ENCODE data around the gene SAA4.
"Not testable (repeated sequence)": the region's sequence is repeated elsewhere in the genome, so short reads cannot be mapped to it uniquely, and the experiment has no call there.

Gene SAA4

GRCh38 chr11:18196532-18196931 is 40.1 kb downstream of the SAA4 start:
- no peak overlapping the region for H3K27ac ChIP-seq (ENCODE audit: low read length)
- H3K4me3 ChIP-seq (ENCODE audit: low read depth in 1 of 2, low read length in 2 of 2): no peak overlapping the region
- no peaks in the 10 kb centered on the region for H3K79me2 ChIP-seq (ENCODE audit: insufficient read depth, low read length)
- ATAC-seq (ENCODE audit: insufficient read depth, low read depth) (no peak), DNase-seq (no peak)
- TF ChIP-seq EZH2 (IDR thresholded peaks at IDR 0.05; ENCODE audit: borderline replicate concordance, low read depth, low read length, severe bottlenecking) (no peak), CTCF (IDR thresholded peaks at IDR 0.05; ENCODE audit: borderline replicate concordance, extremely low read depth, low read length, poor library complexity, severe bottlenecking) (no peak)
- no peaks in the 10 kb centered on the region for H3K9me3 ChIP-seq (ENCODE audit: insufficient read depth, low read length, severe bottlenecking)
- H3K4me1 ChIP-seq (ENCODE audit: insufficient read depth, low read length): no peaks in the 10 kb centered on the region
- no peaks in the 10 kb centered on the region for H3K36me3 ChIP-seq (ENCODE audit: insufficient read depth, low read length)
- no peak overlapping the region for H3K4me2 ChIP-seq (ENCODE audit: insufficient read depth, low read length)
- H3K27me3 ChIP-seq (ENCODE audit: insufficient read depth, low read length, poor library complexity): peaks cover 14% of the 10 kb centered on the region
- H4K20me1 ChIP-seq (ENCODE audit: insufficient read depth, low read length): no peaks in the 10 kb centered on the region
- H2AFZ ChIP-seq (ENCODE audit: low read depth, low read length): no peak overlapping the region
- H3K9ac ChIP-seq (ENCODE audit: low read depth, low read length): no peak overlapping the region

GRCh38 chr11:18193010-18193409 is 43.6 kb downstream of the SAA4 start:
- H3K9ac ChIP-seq (ENCODE audit: low read depth, low read length): no peak overlapping the region
- ATAC-seq (ENCODE audit: insufficient read depth, low read depth): no peak
- H3K79me2 ChIP-seq (ENCODE audit: insufficient read depth, low read length): no peaks in the 10 kb centered on the region
- H3K27ac ChIP-seq (ENCODE audit: low read length): no peak overlapping the region
- TF ChIP-seq EZH2 (IDR thresholded peaks at IDR 0.05; ENCODE audit: borderline replicate concordance, low read depth, low read length, severe bottlenecking): no peak
- no peak for TF ChIP-seq CTCF (IDR thresholded peaks at IDR 0.05; ENCODE audit: borderline replicate concordance, extremely low read depth, low read length, poor library complexity, severe bottlenecking)
- no peaks in the 10 kb centered on the region for H3K4me1 ChIP-seq (ENCODE audit: insufficient read depth, low read length)
- no peaks in the 10 kb centered on the region for H3K36me3 ChIP-seq (ENCODE audit: insufficient read depth, low read length)
- no peaks in the 10 kb centered on the region for H4K20me1 ChIP-seq (ENCODE audit: insufficient read depth, low read length)
- no peak overlapping the region for H3K4me3 ChIP-seq (ENCODE audit: low read depth in 1 of 2, low read length in 2 of 2)
- H3K9me3 ChIP-seq (ENCODE audit: insufficient read depth, low read length, severe bottlenecking): no peaks in the 10 kb centered on the region
- peaks cover 11% of the 10 kb centered on the region for H3K27me3 ChIP-seq (ENCODE audit: insufficient read depth, low read length, poor library complexity)
- H3K4me2 ChIP-seq (ENCODE audit: insufficient read depth, low read length): no peak overlapping the region
- no peak for DNase-seq
- no peak overlapping the region for H2AFZ ChIP-seq (ENCODE audit: low read depth, low read length)

- no peaks in the 10 kb centered on the region for H3K9me3 ChIP-seq (ENCODE audit: insufficient read depth, low read length, severe bottlenecking)
- H3K27ac ChIP-seq (ENCODE audit: low read length): no peak overlapping the region
- TF ChIP-seq EZH2 (IDR thresholded peaks at IDR 0.05; ENCODE audit: borderline replicate concordance, low read depth, low read length, severe bottlenecking): no peak
- TF ChIP-seq CTCF (IDR thresholded peaks at IDR 0.05; ENCODE audit: borderline replicate concordance, extremely low read depth, low read length, poor library complexity, severe bottlenecking): no peak
- H3K36me3 ChIP-seq (ENCODE audit: insufficient read depth, low read length): no peaks in the 10 kb centered on the region
- H3K4me3 ChIP-seq (ENCODE audit: low read depth in 1 of 2, low read length in 2 of 2): no peak overlapping the region
- no peaks in the 10 kb centered on the region for H3K4me1 ChIP-seq (ENCODE audit: insufficient read depth, low read length)
- no peak overlapping the region for H3K4me2 ChIP-seq (ENCODE audit: insufficient read depth, low read length)
- H3K9ac ChIP-seq (ENCODE audit: low read depth, low read length): no peak overlapping the region
- no peaks in the 10 kb centered on the region for H3K79me2 ChIP-seq (ENCODE audit: insufficient read depth, low read length)
- DNase-seq (no peak), ATAC-seq (ENCODE audit: insufficient read depth, low read depth) (no peak)
- H3K27me3 ChIP-seq (ENCODE audit: insufficient read depth, low read length, poor library complexity): peaks cover 17% of the 10 kb centered on the region
- H2AFZ ChIP-seq (ENCODE audit: low read depth, low read length): no peak overlapping the region
- no peaks in the 10 kb centered on the region for H4K20me1 ChIP-seq (ENCODE audit: insufficient read depth, low read length)
Observed at GRCh38 chr11:18191376-18191775, 45.2 kb downstream of the SAA4 start.

GRCh38 chr11:18189476-18190245 is 46.9 kb downstream of the SAA4 start:
- H4K20me1 ChIP-seq (ENCODE audit: insufficient read depth, low read length); H3K27ac ChIP-seq (ENCODE audit: low read length); H3K9me3 ChIP-seq (ENCODE audit: insufficient read depth, low read length, severe bottlenecking); H3K79me2 ChIP-seq (ENCODE audit: insufficient read depth, low read length); H3K4me2 ChIP-seq (ENCODE audit: insufficient read depth, low read length); H3K4me3 ChIP-seq (ENCODE audit: low read depth in 1 of 2, low read length in 2 of 2); ATAC-seq (ENCODE audit: insufficient read depth, low read depth); H3K36me3 ChIP-seq (ENCODE audit: insufficient read depth, low read length); DNase-seq; H3K9ac ChIP-seq (ENCODE audit: low read depth, low read length); H3K4me1 ChIP-seq (ENCODE audit: insufficient read depth, low read length); H3K27me3 ChIP-seq (ENCODE audit: insufficient read depth, low read length, poor library complexity); H2AFZ ChIP-seq (ENCODE audit: low read depth, low read length): not testable (repeated sequence)

Measured in DND-41 (cell line).